ENCODE results near the gene COQ4.

Gene COQ4

GRCh38 chr9:128298535-128299482 is 23.8 kb upstream of the COQ4 start:
- Histone ChIP-seq H3K36me3 (ENCODE audit: control insufficient read depth, insufficient read depth, low read length) (no peaks in the 10 kb centered on the region), H3K4me3 (replicated peaks; ENCODE audit: low read depth, low read length) (no peak overlapping the region), H3K27me3 (replicated peaks; ENCODE audit: control insufficient read depth, insufficient read depth, low read length) (no peaks in the 10 kb centered on the region)
- TF ChIP-seq CTCF (IDR thresholded peaks at IDR 0.05; ENCODE audit: insufficient read depth, low read length, poor library complexity, severe bottlenecking) = no peak
- DNase-seq (ENCODE audit: extremely low read depth, insufficient read length) = no peak

- TF ChIP-seq CTCF (IDR thresholded peaks at IDR 0.05; ENCODE audit: insufficient read depth, low read length, poor library complexity, severe bottlenecking) = no peak
- H3K4me3 ChIP-seq (replicated peaks; ENCODE audit: low read depth, low read length) = no peak overlapping the region
- DNase-seq (ENCODE audit: extremely low read depth, insufficient read length) = no peak
- no peaks in the 10 kb centered on the region for H3K36me3 ChIP-seq (ENCODE audit: control insufficient read depth, insufficient read depth, low read length)
- H3K27me3 ChIP-seq (replicated peaks; ENCODE audit: control insufficient read depth, insufficient read depth, low read length) = no peaks in the 10 kb centered on the region
Observed at GRCh38 chr9:128304136-128304970, 18.3 kb upstream of the COQ4 start.

GRCh38 chr9:128304971-128305288 is 17.7 kb upstream of the COQ4 start:
- H3K4me3 ChIP-seq (replicated peaks; ENCODE audit: low read depth, low read length) = no peak overlapping the region
- DNase-seq (ENCODE audit: extremely low read depth, insufficient read length) = no peak
- H3K36me3 ChIP-seq (ENCODE audit: control insufficient read depth, insufficient read depth, low read length) = peaks cover 3% of the 10 kb centered on the region
- H3K27me3 ChIP-seq (replicated peaks; ENCODE audit: control insufficient read depth, insufficient read depth, low read length) = no peaks in the 10 kb centered on the region
- TF ChIP-seq CTCF (IDR thresholded peaks at IDR 0.05; ENCODE audit: insufficient read depth, low read length, poor library complexity, severe bottlenecking) = no peak

DNA sequence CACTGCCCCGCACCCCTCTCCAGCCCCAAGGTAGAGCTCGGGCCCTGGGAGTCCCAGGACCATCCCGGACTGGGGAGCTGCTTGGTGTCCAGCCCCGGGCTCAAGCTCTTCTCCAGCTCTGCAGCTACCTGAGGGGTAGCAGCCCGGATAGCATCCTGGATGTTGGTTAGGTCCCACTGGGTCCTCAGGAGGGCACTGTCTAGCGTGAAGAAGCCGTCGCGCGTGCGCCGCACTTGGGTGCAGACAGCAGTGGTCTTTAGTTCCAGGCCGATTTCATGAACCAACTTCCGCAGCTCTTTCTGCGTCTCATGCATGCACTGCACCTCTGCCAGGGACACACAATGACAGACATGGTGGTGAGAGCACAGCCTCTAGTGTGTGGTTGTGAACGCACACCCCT is 13.1 kb upstream of the COQ4 start:
- Histone ChIP-seq H3K27me3 (replicated peaks; ENCODE audit: control insufficient read depth, insufficient read depth, low read length) (no peaks in the 10 kb centered on the region), H3K36me3 (ENCODE audit: control insufficient read depth, insufficient read depth, low read length) (peaks cover 14% of the 10 kb centered on the region), H3K4me3 (replicated peaks; ENCODE audit: low read depth, low read length) (no peak overlapping the region)
- TF ChIP-seq CTCF (IDR thresholded peaks at IDR 0.05; ENCODE audit: insufficient read depth, low read length, poor library complexity, severe bottlenecking) = no peak
- DNase-seq (ENCODE audit: extremely low read depth, insufficient read length) = no peak

GRCh38 chr9:128310461-128310860 is 12.2 kb upstream of the COQ4 start:
- no peak for DNase-seq (ENCODE audit: extremely low read depth, insufficient read length)
- H3K27me3 ChIP-seq (replicated peaks; ENCODE audit: control insufficient read depth, insufficient read depth, low read length) = no peaks in the 10 kb centered on the region
- no peak overlapping the region for H3K4me3 ChIP-seq (replicated peaks; ENCODE audit: low read depth, low read length)
- peaks cover 19% of the 10 kb centered on the region for H3K36me3 ChIP-seq (ENCODE audit: control insufficient read depth, insufficient read depth, low read length)
- no peak for TF ChIP-seq CTCF (IDR thresholded peaks at IDR 0.05; ENCODE audit: insufficient read depth, low read length, poor library complexity, severe bottlenecking)
